PC-3 (cell line): ENCODE measurements around the gene BCAR1.

Source experiments
- CTCF ChIP-seq: fragments of 300-600 bp; sonication (generic); conservative IDR thresholded peaks from 2 replicates; pipeline ENCODE4 v1.5.1; 2017; ENCODE audit warnings: antibody characterized with exemption, low read depth, mild to moderate bottlenecking, low read length
- EZH2 ChIP-seq: fragments of 300-600 bp; sonication (generic); IDR thresholded peaks from one replicate; pipeline ENCODE4 v1.6.1; 2017; ENCODE audit warnings: antibody characterized with exemption, mild to moderate bottlenecking, low read length; ENCODE audit not compliant: unreplicated experiment

DNA sequence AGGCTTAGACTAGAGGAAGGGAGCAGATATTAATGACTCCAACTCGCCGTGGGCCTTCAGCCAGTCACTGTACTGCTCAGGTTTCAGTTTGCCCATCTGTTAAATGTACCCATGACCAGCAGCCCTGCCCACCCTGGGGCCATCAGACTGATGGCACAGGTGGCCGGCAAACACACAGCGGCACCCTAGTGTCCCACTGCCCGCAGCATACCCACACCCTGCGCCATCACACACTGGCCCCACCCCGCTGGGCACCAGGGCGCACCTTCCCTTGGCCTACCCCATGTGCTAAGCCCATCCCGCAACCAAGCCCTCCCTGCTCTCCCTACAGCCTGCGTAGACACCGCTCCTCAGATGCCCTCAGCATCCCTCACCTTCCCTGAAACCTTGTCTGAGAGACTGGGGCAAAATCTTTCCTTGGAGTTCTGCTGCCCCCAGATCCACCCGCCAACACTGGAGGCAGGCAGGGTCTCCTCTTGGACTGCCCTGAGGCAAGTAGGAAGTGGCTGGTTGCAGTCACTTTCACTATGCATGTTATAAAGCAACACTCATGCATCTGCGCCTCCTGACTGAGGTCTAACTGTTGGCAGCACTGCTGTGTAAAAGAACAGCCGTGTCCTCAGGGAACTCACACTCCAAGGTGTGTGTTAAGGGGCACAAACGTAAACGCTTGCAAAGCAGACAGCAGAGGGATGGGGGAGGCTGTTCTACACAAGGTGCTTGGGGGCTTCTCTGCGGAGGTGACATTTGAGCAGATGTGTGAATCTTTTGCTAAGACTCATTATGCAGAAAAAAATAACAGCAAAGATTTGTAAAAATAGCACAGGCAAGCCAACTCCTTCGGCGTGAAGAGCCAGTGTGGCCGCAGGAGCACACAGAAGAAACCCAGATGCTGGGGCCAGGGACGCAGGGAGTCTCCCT, 6.7 kb upstream of the BCAR1 start:
- no peak for TF ChIP-seq CTCF
- no peak for TF ChIP-seq EZH2
